AG10803 (cell line): ENCODE results near the gene NSD1.

Experiments
- DNase-seq: peaks from one replicate; pipeline ENCODE4 v3.0.0; 2010; ENCODE audit warnings: low read depth
- H3K4me3 ChIP-seq: 2 replicates; pipeline ENCODE4 v1.5.1; 2011; ENCODE audit warnings: mild to moderate bottlenecking, low read length, control low read depth
- TF ChIP-seq, protein P1 (sequence below): conservative IDR thresholded peaks from 2 replicates; pipeline ENCODE4 v1.5.1; 2011; ENCODE audit warnings: mild to moderate bottlenecking, low read length, control low read depth, inconsistent platforms

Gene NSD1

DNA sequence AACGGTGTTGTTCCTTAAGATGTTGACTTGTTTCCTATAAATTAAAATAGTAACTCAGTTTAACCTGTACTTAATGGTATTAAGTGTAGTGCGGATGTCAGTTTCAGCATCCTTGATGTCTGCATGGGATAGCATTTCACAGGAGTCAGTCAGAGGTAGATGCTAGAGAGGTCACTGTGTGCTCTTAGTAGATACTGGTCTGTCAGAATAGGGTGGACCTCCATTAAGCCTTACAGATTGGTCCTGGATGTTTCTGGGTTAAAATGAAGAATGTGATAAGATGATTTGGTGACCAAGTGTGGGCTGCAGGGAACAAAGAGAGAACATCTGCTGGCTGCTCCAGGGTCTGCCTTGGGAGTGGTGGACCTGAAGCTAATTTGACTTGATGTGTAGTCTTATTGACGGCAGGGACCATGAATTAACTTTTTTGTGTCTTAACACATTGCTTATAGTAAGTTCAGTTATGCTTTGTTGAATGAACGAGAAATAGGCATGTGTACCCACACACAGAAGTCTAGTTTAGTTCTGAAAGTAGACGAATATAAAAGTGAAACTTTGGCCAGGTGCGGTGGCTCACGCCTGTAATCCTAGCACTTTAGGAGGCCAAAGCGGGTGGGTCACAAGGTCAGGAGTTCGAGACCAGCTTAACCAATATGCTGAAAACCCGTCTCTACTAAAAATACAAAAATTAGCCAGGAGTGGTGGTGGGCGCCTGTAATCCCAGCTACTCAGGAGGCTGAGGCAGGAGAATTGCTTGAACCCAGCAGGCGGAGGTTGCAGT lies 157.4 kb downstream of the NSD1 start:
- no peak for DNase-seq
- H3K4me3 ChIP-seq = no peak overlapping the region
- TF ChIP-seq, protein P1, sequence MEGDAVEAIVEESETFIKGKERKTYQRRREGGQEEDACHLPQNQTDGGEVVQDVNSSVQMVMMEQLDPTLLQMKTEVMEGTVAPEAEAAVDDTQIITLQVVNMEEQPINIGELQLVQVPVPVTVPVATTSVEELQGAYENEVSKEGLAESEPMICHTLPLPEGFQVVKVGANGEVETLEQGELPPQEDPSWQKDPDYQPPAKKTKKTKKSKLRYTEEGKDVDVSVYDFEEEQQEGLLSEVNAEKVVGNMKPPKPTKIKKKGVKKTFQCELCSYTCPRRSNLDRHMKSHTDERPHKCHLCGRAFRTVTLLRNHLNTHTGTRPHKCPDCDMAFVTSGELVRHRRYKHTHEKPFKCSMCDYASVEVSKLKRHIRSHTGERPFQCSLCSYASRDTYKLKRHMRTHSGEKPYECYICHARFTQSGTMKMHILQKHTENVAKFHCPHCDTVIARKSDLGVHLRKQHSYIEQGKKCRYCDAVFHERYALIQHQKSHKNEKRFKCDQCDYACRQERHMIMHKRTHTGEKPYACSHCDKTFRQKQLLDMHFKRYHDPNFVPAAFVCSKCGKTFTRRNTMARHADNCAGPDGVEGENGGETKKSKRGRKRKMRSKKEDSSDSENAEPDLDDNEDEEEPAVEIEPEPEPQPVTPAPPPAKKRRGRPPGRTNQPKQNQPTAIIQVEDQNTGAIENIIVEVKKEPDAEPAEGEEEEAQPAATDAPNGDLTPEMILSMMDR = no peak

DNA sequence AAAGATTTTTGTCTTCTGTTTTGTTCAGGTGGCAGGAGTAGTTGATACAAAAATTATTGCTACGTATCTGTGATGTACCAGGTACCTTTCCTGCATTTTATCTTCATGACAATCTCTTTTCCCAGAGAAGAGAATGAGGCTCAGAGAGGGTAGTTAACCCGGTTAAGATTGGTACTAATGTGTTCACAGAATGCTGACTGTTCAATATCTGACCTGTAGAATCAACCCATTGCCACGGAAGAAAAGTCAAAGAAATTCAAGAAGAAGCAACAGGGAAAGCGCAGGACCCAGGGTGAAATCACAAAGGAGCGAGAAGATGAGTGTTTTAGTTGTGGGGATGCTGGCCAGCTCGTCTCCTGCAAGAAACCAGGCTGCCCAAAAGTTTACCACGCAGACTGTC lies 158.2 kb downstream of the NSD1 start:
- TF ChIP-seq, protein P1 = no peak
- H3K4me3 ChIP-seq = no peak overlapping the region
- no peak for DNase-seq

DNA sequence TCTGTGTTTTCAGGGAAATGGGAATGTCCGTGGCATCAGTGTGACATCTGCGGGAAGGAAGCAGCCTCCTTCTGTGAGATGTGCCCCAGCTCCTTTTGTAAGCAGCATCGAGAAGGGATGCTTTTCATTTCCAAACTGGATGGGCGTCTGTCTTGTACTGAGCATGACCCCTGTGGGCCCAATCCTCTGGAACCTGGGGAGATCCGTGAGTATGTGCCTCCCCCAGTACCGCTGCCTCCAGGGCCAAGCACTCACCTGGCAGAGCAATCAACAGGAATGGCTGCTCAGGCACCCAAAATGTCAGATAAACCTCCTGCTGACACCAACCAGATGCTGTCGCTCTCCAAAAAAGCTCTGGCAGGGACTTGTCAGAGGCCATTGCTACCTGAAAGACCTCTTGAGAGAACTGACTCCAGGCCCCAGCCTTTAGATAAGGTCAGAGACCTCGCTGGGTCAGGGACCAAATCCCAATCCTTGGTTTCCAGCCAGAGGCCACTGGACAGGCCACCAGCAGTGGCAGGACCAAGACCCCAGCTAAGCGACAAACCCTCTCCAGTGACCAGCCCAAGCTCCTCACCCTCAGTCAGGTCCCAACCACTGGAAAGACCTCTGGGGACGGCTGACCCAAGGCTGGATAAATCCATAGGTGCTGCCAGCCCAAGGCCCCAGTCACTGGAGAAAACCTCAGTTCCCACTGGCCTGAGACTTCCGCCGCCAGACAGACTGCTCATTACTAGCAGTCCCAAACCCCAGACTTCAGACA lies 160.4 kb downstream of the NSD1 start:
- no peak for DNase-seq

DNA sequence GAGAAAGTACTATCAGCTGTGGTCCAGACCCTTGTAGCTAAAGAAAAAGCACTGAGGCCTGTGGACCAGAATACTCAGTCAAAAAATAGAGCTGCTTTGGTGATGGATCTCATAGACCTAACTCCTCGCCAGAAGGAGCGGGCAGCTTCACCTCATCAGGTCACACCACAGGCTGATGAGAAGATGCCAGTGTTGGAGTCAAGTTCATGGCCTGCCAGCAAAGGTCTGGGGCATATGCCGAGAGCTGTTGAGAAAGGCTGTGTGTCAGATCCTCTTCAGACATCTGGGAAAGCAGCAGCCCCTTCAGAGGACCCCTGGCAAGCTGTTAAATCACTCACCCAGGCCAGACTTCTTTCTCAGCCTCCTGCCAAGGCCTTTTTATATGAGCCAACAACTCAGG lies 161.1 kb downstream of the NSD1 start:
- DNase-seq = no peak
- H3K4me3 ChIP-seq = no peak overlapping the region
- TF ChIP-seq, protein P1 = no peak

More for the DNA sequence above, 160.4 kb downstream of the NSD1 start:
- H3K4me3 ChIP-seq = no peak overlapping the region
- TF ChIP-seq, protein P1 = no peak

DNA sequence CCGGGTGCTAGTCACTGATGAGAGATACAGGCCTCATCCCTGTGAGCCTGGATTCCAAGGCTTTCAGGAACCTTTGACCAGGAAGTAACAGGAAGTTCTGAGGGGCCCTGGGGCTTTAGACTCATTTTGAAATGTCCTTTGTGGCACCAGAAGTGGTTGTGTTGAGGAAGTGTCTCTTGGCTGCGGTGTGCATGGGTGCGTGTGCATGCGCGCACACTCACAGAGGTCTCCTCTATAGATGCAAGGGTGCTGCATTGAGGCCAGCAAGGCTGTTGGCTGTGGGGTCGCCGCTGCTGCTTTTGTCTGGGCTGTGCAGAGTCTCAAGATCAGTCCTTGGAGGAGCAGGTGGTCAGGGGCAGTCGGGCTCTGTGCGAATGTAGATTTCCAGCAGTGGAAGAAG lies 162.4 kb downstream of the NSD1 start:
- TF ChIP-seq, protein P1 = no peak
- no peak overlapping the region for H3K4me3 ChIP-seq
- DNase-seq = no peak

DNA sequence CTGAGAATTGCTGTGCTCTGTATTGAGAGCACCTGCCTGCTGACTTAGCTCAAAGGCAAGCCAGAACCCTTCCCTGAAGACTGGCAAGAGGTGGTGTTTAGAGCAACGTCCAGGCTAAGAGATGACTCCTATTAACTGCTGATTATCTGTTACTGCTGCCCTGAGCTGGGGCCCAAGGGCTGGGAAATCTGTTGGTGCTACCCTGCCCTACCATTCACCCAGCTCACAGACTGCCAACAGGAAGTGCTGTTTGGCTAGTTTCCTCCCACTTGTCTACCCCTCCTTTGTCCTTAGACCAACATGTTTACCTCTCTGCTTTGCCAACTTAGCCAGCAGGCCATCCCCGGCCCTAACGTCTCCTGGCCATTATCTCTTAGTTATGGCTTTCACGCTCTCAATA lies 163.0 kb downstream of the NSD1 start:
- DNase-seq = no peak
- TF ChIP-seq, protein P1 = no peak
- H3K4me3 ChIP-seq = no peak overlapping the region

DNA sequence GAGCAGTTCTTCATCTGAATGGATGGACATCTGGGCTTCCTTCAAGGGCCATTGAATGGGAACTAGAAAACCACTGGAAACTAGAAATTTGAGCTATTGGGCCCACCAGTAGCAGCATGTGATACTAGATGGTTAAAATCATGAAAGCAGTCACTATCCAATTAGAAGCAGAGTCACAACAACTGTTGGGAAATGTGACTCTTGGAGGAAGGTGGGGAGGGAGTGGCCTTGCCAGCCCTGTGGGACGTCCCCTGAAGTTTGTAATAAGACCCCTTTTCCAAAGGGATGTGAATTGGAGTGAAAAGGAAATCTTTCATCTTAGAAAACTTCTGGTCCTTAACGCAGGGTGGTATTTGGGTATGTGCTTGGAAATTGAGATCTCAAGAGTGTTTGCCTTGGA lies 164.3 kb downstream of the NSD1 start:
- no peak overlapping the region for H3K4me3 ChIP-seq
- TF ChIP-seq, protein P1 = no peak
- no peak for DNase-seq
